ENCODE results near the gene NCBP2L. TPM values are rescaled to one million over a fixed set of nuclear protein-coding genes. Genes with fewer than 3 reads are reported as not detected.

Gene NCBP2L
- total RNA-seq, 1 donor from 2014 or later, result not detected

DNA sequence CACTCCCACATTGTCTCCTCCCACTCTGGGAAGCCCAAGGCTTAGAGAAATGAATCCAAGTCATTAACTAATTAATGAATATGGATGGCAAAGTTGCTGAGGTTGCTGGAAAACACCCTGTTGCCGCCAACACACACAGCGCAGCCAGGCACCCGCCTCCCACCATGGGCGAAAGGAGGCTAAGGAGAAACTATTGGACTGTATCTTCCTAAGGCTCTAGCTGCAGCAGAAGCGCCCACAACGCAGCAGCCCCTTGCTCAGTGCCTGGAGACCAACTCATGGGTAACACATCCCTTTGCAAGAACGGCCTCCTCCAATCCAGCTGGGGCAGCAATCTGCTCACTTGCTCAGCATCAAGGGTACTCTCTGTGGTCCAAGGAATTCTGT, 36.1 kb upstream of the NCBP2L start:
- Mint-ChIP-seq H3K36me3 (ENCODE audit: low read depth) (no peaks in the 10 kb centered on the region), H3K27ac (peak overlapping the region; percentile 97), H3K27me3 (ENCODE audit: insufficient read depth) (peaks cover 2% of the 10 kb centered on the region), H3K4me3 (peak overlapping the region; percentile 66), H3K4me1 (ENCODE audit: low read depth) (peaks cover 14% of the 10 kb centered on the region), H3K9me3 (no peaks in the 10 kb centered on the region)
- intact Hi-C loops (cut with micrococcal nuclease), result no loop called here
- no peak for DNase-seq (ENCODE audit: low spot score)

DNA sequence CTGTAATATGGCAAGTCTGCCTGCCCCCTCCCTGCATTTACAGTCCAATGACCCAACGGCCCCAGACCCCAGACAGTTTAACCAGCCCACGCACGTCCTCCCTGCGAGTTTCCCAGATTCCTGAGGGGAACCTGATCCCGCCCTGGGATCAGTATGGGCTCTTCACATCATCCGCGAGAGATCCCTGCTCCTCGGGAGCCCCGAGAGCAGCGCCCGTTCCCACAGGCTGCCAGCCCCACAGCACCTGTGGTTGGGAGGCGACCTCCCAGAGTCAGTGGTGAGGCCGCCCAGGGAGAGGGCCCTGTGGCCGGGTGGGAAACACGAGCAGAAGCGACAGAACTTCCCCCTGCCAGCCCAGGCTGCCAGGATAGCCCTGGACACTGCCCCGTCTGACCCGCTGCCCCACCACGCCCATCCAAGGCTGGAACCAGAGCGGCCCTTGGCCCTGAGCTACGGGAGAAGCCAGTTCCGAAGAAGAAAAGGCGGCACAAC, 34.8 kb upstream of the NCBP2L start:
- Mint-ChIP-seq H3K27ac (peak overlapping the region; percentile 97), H3K9me3 (no peaks in the 10 kb centered on the region), H3K4me3 (peak overlapping the region; percentile 66), H3K4me1 (ENCODE audit: low read depth) (peaks cover 14% of the 10 kb centered on the region), H3K27me3 (ENCODE audit: insufficient read depth) (peaks cover 2% of the 10 kb centered on the region), H3K36me3 (ENCODE audit: low read depth) (no peaks in the 10 kb centered on the region)
- intact Hi-C loops (cut with micrococcal nuclease), result loop anchor here (1.0 kb wide), 3 partner anchors 25 to 68 kb away; partner anchors contain the start of gene NCBP2L
- DNase-seq (ENCODE audit: low spot score), result no peak

DNA sequence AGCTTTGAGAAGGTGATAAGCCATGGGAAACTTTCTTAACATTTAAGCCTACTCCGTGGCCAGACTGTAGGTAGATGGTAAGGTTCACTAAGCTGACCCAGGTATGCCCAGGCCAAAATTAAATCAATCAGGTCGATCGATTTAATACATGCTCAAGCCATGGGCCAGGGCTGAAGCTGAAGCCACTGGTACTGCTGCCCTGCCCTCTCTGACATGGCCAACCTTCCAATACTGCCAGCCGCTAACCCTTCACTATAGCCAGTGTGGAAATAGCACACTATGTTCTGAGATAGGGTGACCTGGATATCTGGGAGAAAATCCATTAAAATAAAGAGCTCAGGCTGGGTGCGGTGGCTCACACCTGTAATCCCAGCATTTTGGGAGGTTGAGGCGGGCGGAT, 33.5 kb upstream of the NCBP2L start:
- peaks cover 14% of the 10 kb centered on the region for H3K4me1 Mint-ChIP-seq (ENCODE audit: low read depth)
- H3K27ac Mint-ChIP-seq, result no peak overlapping the region
- no peaks in the 10 kb centered on the region for H3K36me3 Mint-ChIP-seq (ENCODE audit: low read depth)
- H3K27me3 Mint-ChIP-seq (ENCODE audit: insufficient read depth), result peaks cover 2% of the 10 kb centered on the region
- DNase-seq (ENCODE audit: low spot score), result no peak
- no peak overlapping the region for H3K4me3 Mint-ChIP-seq
- intact Hi-C loops (cut with micrococcal nuclease), result no loop called here
- H3K9me3 Mint-ChIP-seq, result no peaks in the 10 kb centered on the region

DNA sequence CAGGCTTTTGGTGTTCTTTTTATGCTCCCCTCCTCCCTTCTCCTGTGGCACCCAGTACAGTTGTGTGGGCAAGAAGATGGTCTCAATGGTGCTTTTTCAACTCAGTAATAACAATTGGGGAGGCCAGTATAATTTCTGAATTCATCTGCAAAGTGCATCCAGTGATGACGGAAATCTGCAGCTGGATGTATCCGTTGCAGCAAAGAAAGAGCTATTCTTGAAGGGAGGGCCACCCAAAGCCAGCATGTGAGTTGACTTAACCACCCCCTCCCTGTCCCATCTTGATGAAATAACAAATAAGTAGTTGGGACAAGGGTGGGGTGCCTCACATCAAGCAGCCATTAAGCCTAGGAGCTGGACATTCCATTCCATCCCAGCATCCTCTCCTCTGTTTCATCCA, 32.7 kb upstream of the NCBP2L start:
- H3K9me3 Mint-ChIP-seq, result no peaks in the 10 kb centered on the region
- H3K4me1 Mint-ChIP-seq (ENCODE audit: low read depth), result peaks cover 14% of the 10 kb centered on the region
- intact Hi-C loops (cut with micrococcal nuclease), result no loop called here
- DNase-seq (ENCODE audit: low spot score), result no peak
- no peak overlapping the region for H3K4me3 Mint-ChIP-seq
- H3K27ac Mint-ChIP-seq, result no peak overlapping the region
- H3K27me3 Mint-ChIP-seq (ENCODE audit: insufficient read depth), result peaks cover 5% of the 10 kb centered on the region
- no peaks in the 10 kb centered on the region for H3K36me3 Mint-ChIP-seq (ENCODE audit: low read depth)

DNA sequence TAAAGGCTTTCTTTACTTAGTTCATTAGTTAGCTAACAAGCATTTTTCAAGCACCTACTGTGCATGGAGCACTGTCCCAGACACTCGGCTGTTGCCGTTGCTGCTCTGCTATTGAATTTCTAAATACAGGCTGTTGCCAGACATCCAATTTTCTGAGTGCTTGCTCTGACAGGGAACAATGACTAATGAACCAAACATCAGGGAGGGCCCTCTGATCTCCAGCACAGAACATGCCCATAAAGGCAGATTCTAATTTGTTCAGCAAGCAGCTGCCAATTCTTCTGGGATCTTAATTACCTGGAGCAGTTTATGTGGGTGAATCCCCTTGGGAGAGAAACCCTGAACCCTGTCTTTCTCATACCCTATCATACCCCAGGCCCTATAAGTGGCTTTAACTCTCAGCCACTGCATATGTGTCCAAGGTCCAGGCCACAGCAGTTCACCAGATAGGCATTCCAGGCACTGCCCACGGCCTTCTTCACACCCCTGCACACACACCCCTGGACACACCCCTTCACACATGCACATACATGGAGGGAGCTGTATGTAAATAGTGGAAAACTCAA, 29.9 kb upstream of the NCBP2L start:
- H3K27me3 Mint-ChIP-seq (ENCODE audit: insufficient read depth), result peaks cover 3% of the 10 kb centered on the region
- intact Hi-C loops (cut with micrococcal nuclease), result no loop called here
- no peak overlapping the region for H3K4me3 Mint-ChIP-seq
- DNase-seq (ENCODE audit: low spot score), result no peak
- H3K4me1 Mint-ChIP-seq (ENCODE audit: low read depth), result no peaks in the 10 kb centered on the region
- no peaks in the 10 kb centered on the region for H3K9me3 Mint-ChIP-seq
- H3K36me3 Mint-ChIP-seq (ENCODE audit: low read depth), result no peaks in the 10 kb centered on the region
- no peak overlapping the region for H3K27ac Mint-ChIP-seq

DNA sequence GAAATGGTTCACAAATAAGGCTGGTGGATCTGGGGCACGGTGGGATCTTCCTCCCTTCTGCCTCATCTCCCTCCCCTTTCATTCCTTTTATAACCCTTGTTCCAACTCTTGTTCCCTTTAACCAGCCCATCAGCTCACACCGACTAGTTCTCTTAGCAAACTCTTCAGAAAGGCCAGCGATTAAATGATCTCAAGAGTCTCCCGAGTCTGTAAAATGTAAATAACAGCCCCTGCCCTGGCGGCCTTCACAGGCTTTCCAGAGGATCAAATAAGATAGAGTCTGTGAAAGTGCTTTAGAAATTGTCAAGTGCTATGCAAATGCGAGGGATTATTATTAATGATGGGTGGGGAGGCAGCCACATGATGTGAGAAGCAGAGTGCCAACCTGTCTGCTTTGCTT, 29.0 kb upstream of the NCBP2L start:
- H3K27me3 Mint-ChIP-seq (ENCODE audit: insufficient read depth), result peaks cover 3% of the 10 kb centered on the region
- H3K4me3 Mint-ChIP-seq, result no peak overlapping the region
- intact Hi-C loops (cut with micrococcal nuclease), result no loop called here
- no peak for DNase-seq (ENCODE audit: low spot score)
- H3K4me1 Mint-ChIP-seq (ENCODE audit: low read depth), result no peaks in the 10 kb centered on the region
- H3K9me3 Mint-ChIP-seq, result no peaks in the 10 kb centered on the region
- no peaks in the 10 kb centered on the region for H3K36me3 Mint-ChIP-seq (ENCODE audit: low read depth)
- no peak overlapping the region for H3K27ac Mint-ChIP-seq

DNA sequence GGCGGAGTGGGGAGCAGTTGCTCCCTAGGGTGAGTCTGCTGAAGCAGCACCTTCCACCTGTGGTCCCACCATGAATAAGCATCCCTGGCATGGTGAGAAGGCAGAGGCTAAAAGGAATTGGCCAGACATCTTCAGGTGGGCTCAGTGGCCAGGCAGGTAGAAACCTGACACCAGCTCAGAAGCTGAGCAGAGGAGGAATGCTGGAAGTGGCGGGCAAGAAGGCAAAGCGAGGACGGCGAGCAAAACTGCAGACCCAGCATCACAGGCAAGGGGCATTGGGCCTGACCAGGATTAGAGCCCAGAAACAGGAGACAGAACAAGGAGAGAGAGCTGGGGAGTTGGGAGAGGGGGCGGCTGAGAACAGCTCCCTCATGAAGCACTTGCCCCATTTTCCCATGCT, 27.3 kb upstream of the NCBP2L start:
- Mint-ChIP-seq H3K27ac (no peak overlapping the region), H3K4me1 (ENCODE audit: low read depth) (no peaks in the 10 kb centered on the region), H3K9me3 (no peaks in the 10 kb centered on the region), H3K36me3 (ENCODE audit: low read depth) (no peaks in the 10 kb centered on the region), H3K4me3 (no peak overlapping the region), H3K27me3 (ENCODE audit: insufficient read depth) (peaks cover 3% of the 10 kb centered on the region)
- intact Hi-C loops (cut with micrococcal nuclease), result no loop called here
- DNase-seq (ENCODE audit: low spot score), result no peak

DNA sequence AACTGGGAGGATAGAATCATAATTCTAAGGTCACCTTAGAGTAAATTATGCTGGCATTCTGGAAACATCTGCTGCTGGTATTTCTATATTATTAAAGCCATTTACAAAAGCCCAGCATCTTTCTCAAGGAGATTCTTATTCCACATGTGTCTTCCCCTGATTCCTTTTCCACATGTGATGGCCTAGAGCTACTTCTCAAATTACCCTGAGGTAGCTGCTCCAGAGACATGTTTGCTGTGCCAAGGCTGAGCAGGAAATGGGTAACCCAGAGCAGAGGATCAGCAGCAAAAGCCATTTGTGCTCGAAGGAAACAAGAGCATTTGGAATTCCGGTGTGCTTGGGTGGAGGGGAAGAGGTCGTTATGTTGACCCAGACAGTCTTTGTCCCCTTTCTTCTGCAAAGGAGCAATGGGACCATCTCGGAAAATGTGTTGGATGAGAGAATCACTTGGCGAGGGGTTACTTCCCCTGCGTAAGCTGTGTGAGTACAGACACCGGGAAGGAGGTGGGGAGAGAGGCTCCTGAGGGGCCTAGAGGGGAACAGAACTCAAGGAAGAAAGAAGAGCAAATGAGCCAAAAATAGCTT, 26.6 kb upstream of the NCBP2L start:
- H3K9me3 Mint-ChIP-seq, result no peaks in the 10 kb centered on the region
- intact Hi-C loops (cut with micrococcal nuclease), result no loop called here
- H3K36me3 Mint-ChIP-seq (ENCODE audit: low read depth), result no peaks in the 10 kb centered on the region
- no peak overlapping the region for H3K4me3 Mint-ChIP-seq
- no peaks in the 10 kb centered on the region for H3K4me1 Mint-ChIP-seq (ENCODE audit: low read depth)
- H3K27ac Mint-ChIP-seq, result no peak overlapping the region
- DNase-seq (ENCODE audit: low spot score), result no peak
- peaks cover 3% of the 10 kb centered on the region for H3K27me3 Mint-ChIP-seq (ENCODE audit: insufficient read depth)

DNA sequence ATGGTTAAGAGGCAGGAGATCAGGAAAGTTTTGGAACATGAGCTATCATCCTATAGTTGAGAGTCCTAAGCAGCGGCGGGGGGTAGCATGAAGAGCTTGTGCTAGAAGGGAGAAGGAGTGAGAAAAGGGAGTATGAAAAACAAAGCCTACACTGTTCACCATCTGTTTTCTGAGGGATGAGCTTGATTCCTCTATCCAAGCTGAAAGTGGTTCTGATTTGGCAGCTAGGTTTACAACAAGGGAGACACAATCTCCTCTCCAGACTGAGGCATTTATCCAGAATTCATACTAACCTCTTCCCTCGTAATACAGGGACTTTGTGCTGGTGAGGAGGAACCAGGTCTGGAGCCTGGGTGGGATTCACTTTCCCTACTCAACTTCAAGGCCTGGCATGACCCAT, 25.5 kb upstream of the NCBP2L start:
- no peak for DNase-seq (ENCODE audit: low spot score)
- H3K4me3 Mint-ChIP-seq, result no peak overlapping the region
- intact Hi-C loops (cut with micrococcal nuclease), result no loop called here
- no peaks in the 10 kb centered on the region for H3K4me1 Mint-ChIP-seq (ENCODE audit: low read depth)
- no peaks in the 10 kb centered on the region for H3K36me3 Mint-ChIP-seq (ENCODE audit: low read depth)
- H3K27me3 Mint-ChIP-seq (ENCODE audit: insufficient read depth), result peaks cover 3% of the 10 kb centered on the region
- no peak overlapping the region for H3K27ac Mint-ChIP-seq
- no peaks in the 10 kb centered on the region for H3K9me3 Mint-ChIP-seq

DNA sequence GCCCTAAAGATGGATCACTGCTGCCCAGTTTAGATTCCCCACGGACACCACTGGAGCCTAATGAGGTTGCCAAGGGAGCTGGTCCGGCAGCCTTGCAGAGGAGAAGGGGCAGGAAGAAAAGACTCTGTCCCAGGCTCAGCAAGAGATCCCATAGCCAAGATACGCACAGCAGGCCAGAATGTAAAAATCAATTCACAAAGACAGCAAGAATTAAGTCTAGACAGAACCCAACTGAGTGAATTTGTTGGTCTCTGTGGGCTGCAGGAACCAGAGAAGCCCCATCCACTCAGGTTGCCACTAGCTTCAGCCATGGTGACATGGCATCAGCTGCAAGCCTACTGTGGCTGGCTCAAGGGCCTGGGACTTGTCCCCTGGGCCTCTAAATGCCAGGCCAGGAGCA, 24.8 kb upstream of the NCBP2L start:
- H3K9me3 Mint-ChIP-seq, result no peaks in the 10 kb centered on the region
- intact Hi-C loops (cut with micrococcal nuclease), result no loop called here
- no peaks in the 10 kb centered on the region for H3K4me1 Mint-ChIP-seq (ENCODE audit: low read depth)
- no peaks in the 10 kb centered on the region for H3K36me3 Mint-ChIP-seq (ENCODE audit: low read depth)
- peaks cover 3% of the 10 kb centered on the region for H3K27me3 Mint-ChIP-seq (ENCODE audit: insufficient read depth)
- H3K4me3 Mint-ChIP-seq, result no peak overlapping the region
- DNase-seq (ENCODE audit: low spot score), result no peak
- no peak overlapping the region for H3K27ac Mint-ChIP-seq

DNA sequence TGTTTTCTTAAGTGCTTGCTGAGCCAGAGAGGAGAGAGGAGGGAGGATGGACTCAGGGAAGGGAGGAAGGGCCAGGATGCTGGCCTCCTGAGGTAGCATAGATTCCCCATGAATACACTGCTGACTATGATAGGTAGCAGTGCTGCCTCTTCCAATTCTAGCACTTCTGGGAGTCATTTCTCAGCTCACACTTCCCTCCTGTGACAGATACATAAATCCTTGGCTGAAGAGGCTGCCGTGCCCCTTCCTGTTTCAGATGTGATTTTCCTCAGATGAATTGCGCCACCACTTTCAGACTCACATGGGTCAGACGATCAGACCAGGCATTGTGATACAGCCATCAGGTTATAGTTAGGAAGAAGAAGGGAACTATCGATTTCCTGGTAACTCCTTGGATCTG, 24.3 kb upstream of the NCBP2L start:
- no peak overlapping the region for H3K27ac Mint-ChIP-seq
- no peak overlapping the region for H3K4me3 Mint-ChIP-seq
- H3K4me1 Mint-ChIP-seq (ENCODE audit: low read depth), result no peaks in the 10 kb centered on the region
- H3K36me3 Mint-ChIP-seq (ENCODE audit: low read depth), result no peaks in the 10 kb centered on the region
- DNase-seq (ENCODE audit: low spot score), result no peak
- H3K27me3 Mint-ChIP-seq (ENCODE audit: insufficient read depth), result peaks cover 3% of the 10 kb centered on the region
- H3K9me3 Mint-ChIP-seq, result no peaks in the 10 kb centered on the region
- intact Hi-C loops (cut with micrococcal nuclease), result no loop called here

DNA sequence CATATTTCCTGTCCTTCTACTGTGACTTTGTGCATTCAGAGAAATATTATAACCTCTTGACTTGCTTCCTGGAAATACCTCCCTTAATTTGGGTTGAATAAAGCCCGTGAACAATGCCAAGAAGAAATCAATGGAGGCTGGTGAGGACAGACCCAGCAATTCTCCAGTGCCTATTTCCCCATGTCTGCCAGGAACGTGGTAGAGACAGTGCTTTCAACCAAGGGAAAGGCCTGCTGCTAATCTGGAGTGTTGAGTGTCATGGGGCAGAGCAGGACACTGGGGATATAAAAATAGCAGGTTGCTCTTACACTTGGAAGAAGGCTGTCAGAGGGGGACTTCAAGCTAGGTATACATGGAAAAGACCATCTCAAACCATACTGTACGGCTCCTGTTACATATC, 21.8 kb upstream of the NCBP2L start:
- Mint-ChIP-seq H3K4me1 (ENCODE audit: low read depth) (no peaks in the 10 kb centered on the region), H3K4me3 (no peak overlapping the region), H3K9me3 (no peaks in the 10 kb centered on the region), H3K27ac (no peak overlapping the region), H3K36me3 (ENCODE audit: low read depth) (no peaks in the 10 kb centered on the region), H3K27me3 (ENCODE audit: insufficient read depth) (no peaks in the 10 kb centered on the region)
- intact Hi-C loops (cut with micrococcal nuclease), result no loop called here
- DNase-seq (ENCODE audit: low spot score), result no peak

DNA sequence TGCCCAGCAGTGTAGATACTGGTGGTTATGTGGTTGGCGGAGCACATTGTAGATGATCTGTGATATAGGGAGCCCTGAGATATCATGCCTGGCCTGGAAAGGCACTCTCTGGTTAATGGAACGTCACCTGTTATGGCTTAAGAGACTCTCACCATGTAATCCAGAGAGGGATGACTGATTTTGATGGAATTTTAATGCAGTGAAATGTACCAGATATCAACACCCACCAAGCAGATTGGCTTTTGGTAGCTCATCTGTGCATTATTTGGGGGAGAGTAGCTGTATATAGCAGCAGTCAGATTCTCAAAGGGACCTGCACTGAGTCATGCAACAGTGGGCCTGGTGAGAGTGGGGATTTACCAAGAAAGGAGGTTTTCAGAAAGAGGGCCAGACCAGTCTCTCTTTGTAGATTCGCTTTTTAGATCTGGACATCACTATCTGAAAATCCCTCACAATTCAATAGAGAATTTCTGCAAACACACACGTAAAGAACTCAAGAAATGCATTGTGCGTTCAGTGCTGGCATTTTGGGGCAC, 19.2 kb upstream of the NCBP2L start:
- DNase-seq (ENCODE audit: low spot score), result no peak
- Mint-ChIP-seq H3K27ac (no peak overlapping the region), H3K9me3 (no peaks in the 10 kb centered on the region), H3K36me3 (ENCODE audit: low read depth) (no peaks in the 10 kb centered on the region), H3K27me3 (ENCODE audit: insufficient read depth) (no peaks in the 10 kb centered on the region), H3K4me1 (ENCODE audit: low read depth) (no peaks in the 10 kb centered on the region), H3K4me3 (no peak overlapping the region)
- intact Hi-C loops (cut with micrococcal nuclease), result no loop called here

Measured in activated T-helper 1 cell treated with anti-CD3 and anti-CD28 coated beads, Interleukin-12 subunit alpha, Interleukin-12 subunit beta, Interleukin-2, Interleukin-4 antibody, amounts not matched to agents 30 ng/mL and 10 ng/mL and 1 ng/mL, durations not matched to agents 14 hours and 24 hours and 36 hours (primary cell).